Natural killer cell (primary cell): Measurements from ENCODE around the gene MSANTD2. TPM values are rescaled to one million over a fixed set of nuclear protein-coding genes. Genes with fewer than 3 reads are reported as not detected.

Experiments used
- ATAC-seq, 3 donors: fragments of 150-1000 bp in 2 of 3; fragments of 200-7000 bp in 1 of 3; cut with Tn5 transposase; 1 replicate in 1 of 3; 2 replicates in 2 of 3; pipeline ENCODE4 v1.10.0; 2021; ENCODE audit warnings: mild to moderate bottlenecking in 2 of 3, moderate library complexity in 2 of 3
- DNase-seq, 2 donors: peaks; one replicate each; pipeline versions ENCODE4 v3.0.0 to v3.0.0-alpha.2; 2013 to 2021; ENCODE audit warnings: mixed read lengths in 1 of 2
- H3K27ac ChIP-seq: one replicate; pipeline ENCODE4 v1.5.1; 2013; ENCODE audit warnings: mild to moderate bottlenecking, low read length
- H3K27me3 ChIP-seq: one replicate; pipeline ENCODE4 v1.6.1; 2013; ENCODE audit warnings: low read length; ENCODE audit not compliant: control insufficient read depth, insufficient read depth
- H3K36me3 ChIP-seq: one replicate; pipeline ENCODE4 v1.6.1; 2013; ENCODE audit warnings: low read length; ENCODE audit not compliant: control insufficient read depth, insufficient read depth
- H3K4me1 ChIP-seq: one replicate; pipeline ENCODE4 v1.6.1; 2013; ENCODE audit warnings: low read length; ENCODE audit not compliant: control insufficient read depth, insufficient read depth
- H3K4me3 ChIP-seq: one replicate; pipeline ENCODE4 v1.5.1; 2013; ENCODE audit warnings: low read length
- H3K9me3 ChIP-seq: one replicate; pipeline ENCODE4 v1.6.1; 2013; ENCODE audit warnings: low read length; ENCODE audit not compliant: control insufficient read depth, insufficient read depth
- H3K27ac Mint-ChIP-seq, 2 donors: one replicate each; pipeline ENCODE4 v1.8.0; 2022; ENCODE audit warnings: mild to moderate bottlenecking in 2 of 2, mixed read lengths in 2 of 2, moderate library complexity in 1 of 2
- H3K27me3 Mint-ChIP-seq, 2 donors: one replicate each; pipeline ENCODE4 v1.8.0; 2022; ENCODE audit warnings: low read depth in 2 of 2, mixed read lengths in 2 of 2
- H3K36me3 Mint-ChIP-seq: one replicate; pipeline ENCODE4 v1.8.0; 2022; ENCODE audit warnings: mixed read lengths
- H3K4me1 Mint-ChIP-seq, 2 donors: one replicate each; pipeline ENCODE4 v1.8.0; 2022; ENCODE audit warnings: mixed read lengths in 2 of 2
- H3K4me3 Mint-ChIP-seq: one replicate; pipeline ENCODE4 v1.8.0; 2022; ENCODE audit warnings: mild to moderate bottlenecking, moderate library complexity, mixed read lengths
- H3K9me3 Mint-ChIP-seq, 2 donors: one replicate each; pipeline ENCODE4 v1.8.0; 2022; ENCODE audit warnings: mixed read lengths in 2 of 2
- WGBS: methylation state at CpG from one replicate; pipeline ENCODE4 v1.1.7; 2013; ENCODE audit warnings: missing lambda C conversion rate; ENCODE audit not compliant: insufficient coverage; 5-methylcytosine and 5-hydroxymethylcytosine counted together
- intact Hi-C: fragments of 100-400 bp; cut with micrococcal nuclease; formaldehyde crosslinking; loops from one replicate; pipeline ENCODE4 v1.14.2; 2022
- total RNA-seq, 4 donors: library from RNA; stranded (reverse); fragments of 120-200 nt in 1 of 4; gene quantifications; one replicate each; pipeline versions ENCODE4 v1.2.3 to v1.2.4, GENCODE V29; 2013 to 2022
- TF ChIP-seq, protein P1 (sequence below): fragments of 200-600 bp; IDR thresholded peaks from one replicate; pipeline ENCODE4 v1.8.0; 2022; ENCODE audit warnings: antibody characterized with exemption

The MSANTD2 gene
- total RNA-seq, 3 donors from 2014 or later (not counting 1 experiment from before 2014, with no cell fraction given) = 10.1 to 14.1 (median 13.3) TPM

DNA sequence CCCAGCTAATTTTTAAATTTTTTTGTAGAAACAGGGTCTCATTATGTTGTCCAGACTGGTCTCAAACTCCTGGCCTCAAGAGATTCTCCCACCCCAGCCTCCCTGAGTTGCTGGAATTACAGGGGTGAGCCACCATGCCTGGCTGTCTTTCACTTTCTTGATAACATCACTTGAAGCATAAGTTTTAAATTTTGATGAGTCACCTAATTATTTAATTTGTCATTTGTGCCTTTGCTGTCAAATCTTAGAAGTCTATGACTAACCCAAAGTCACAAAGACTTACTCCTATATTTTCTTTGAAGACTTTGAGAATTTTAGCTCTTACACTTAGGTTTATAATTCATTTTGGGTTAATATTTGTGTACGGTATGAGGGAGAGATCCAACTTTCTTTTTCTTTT, 14.5 kb upstream of the MSANTD2 start:
- Histone ChIP-seq H3K4me3 (no peak overlapping the region), H3K9me3 (no peaks in the 10 kb centered on the region), H3K27me3 (peaks cover 7% of the 10 kb centered on the region), H3K27ac (no peak overlapping the region), H3K4me1 (no peaks in the 10 kb centered on the region), H3K36me3 (no peaks in the 10 kb centered on the region)
- DNase-seq = no peak
- TF ChIP-seq, protein P1, sequence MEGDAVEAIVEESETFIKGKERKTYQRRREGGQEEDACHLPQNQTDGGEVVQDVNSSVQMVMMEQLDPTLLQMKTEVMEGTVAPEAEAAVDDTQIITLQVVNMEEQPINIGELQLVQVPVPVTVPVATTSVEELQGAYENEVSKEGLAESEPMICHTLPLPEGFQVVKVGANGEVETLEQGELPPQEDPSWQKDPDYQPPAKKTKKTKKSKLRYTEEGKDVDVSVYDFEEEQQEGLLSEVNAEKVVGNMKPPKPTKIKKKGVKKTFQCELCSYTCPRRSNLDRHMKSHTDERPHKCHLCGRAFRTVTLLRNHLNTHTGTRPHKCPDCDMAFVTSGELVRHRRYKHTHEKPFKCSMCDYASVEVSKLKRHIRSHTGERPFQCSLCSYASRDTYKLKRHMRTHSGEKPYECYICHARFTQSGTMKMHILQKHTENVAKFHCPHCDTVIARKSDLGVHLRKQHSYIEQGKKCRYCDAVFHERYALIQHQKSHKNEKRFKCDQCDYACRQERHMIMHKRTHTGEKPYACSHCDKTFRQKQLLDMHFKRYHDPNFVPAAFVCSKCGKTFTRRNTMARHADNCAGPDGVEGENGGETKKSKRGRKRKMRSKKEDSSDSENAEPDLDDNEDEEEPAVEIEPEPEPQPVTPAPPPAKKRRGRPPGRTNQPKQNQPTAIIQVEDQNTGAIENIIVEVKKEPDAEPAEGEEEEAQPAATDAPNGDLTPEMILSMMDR = no peak
- Mint-ChIP-seq H3K4me3 (no peak overlapping the region), H3K9me3 (no peaks in the 10 kb centered on the region), H3K4me1 (no peaks in the 10 kb centered on the region), H3K27ac (no peak overlapping the region), H3K27me3 (peaks cover 39 to 61% of the 10 kb centered on the region in 2 donors), H3K36me3 (no peaks in the 10 kb centered on the region)
- intact Hi-C loops = no loop called here
- WGBS = no CpG with 5 or more reads among the region's 1 CpG
- no peak for ATAC-seq

DNA sequence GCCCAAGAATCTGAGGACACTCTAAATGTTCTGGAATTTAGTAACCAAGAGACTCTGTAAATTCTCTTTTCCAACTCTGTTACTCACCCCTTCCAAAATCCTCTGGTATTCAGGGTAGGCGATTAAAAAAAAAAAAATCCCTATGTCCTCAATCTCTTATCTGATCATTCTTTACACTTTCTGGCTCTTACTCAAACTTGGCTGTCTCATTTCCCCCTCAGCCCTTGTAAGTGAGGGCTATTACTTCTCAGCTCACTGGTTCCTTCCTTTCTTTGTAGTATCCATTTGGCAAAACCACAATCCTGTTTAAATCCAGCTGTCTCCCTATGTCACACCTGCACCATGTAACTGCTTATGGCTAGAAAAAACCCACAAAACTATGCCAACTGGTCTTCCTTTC, 12.7 kb upstream of the MSANTD2 start:
- Histone ChIP-seq H3K4me3 (no peak overlapping the region), H3K27ac (no peak overlapping the region), H3K9me3 (no peaks in the 10 kb centered on the region), H3K27me3 (peaks cover 7% of the 10 kb centered on the region), H3K4me1 (no peaks in the 10 kb centered on the region), H3K36me3 (no peaks in the 10 kb centered on the region)
- H3K27ac Mint-ChIP-seq = no peak overlapping the region
- no peaks in the 10 kb centered on the region for H3K36me3 Mint-ChIP-seq
- H3K4me3 Mint-ChIP-seq = no peak overlapping the region
- ATAC-seq (no peak), DNase-seq (no peak)
- 25% methylated on average over 1 of the region's 1 CpG for WGBS
- TF ChIP-seq, protein P1 = no peak
- peaks cover 35 to 50% of the 10 kb centered on the region in 2 donors for H3K27me3 Mint-ChIP-seq
- H3K9me3 Mint-ChIP-seq = no peaks in the 10 kb centered on the region
- no peaks in the 10 kb centered on the region for H3K4me1 Mint-ChIP-seq
- intact Hi-C loops = no loop called here

DNA sequence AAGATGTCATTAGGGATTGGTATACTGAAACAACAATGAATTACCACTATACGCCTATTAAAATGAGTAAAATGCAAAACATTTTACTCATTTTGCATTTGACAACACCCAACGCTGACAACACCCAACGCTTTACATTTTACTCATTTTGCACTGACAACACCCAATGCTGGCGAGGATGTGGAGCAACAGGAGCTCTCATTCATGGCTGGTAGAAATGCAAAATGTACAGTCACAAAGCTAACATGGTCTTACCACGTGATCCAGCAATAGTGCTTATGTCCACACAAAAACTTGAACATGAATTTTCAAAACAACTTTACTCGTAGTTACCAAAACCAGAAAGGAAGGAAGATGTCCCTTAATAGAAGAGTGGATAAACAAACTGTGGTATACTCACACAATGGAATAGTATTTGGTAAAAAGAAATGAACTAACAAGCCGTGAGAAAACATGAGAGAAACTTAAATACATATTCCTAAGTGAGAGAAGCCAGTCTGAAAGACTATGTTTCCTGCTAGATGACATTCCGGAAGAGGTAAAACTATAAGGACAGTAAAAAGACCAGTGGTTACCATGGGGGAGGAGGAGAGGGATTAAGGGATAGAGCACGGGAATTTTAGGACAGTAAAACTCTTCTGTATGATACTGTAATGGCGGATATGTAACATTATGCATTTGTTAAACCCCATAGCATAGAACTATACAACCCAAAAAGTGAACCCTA, 11.4 kb upstream of the MSANTD2 start:
- Mint-ChIP-seq H3K36me3 (no peaks in the 10 kb centered on the region), H3K27me3 (peaks cover 28 to 45% of the 10 kb centered on the region in 2 donors), H3K4me1 (no peaks in the 10 kb centered on the region), H3K4me3 (no peak overlapping the region), H3K27ac (no peak overlapping the region), H3K9me3 (no peaks in the 10 kb centered on the region)
- no peak for DNase-seq
- ATAC-seq = no peak
- Histone ChIP-seq H3K27me3 (peaks cover 7% of the 10 kb centered on the region), H3K4me1 (no peaks in the 10 kb centered on the region), H3K27ac (no peak overlapping the region), H3K36me3 (no peaks in the 10 kb centered on the region), H3K4me3 (no peak overlapping the region), H3K9me3 (no peaks in the 10 kb centered on the region)
- 85% methylated on average over 6 of the region's 10 CpGs for WGBS
- intact Hi-C loops = no loop called here
- TF ChIP-seq, protein P1 = no peak
